Fibroblast of skin of right quadriceps (primary cell): ENCODE measurements around the gene SYNE1.
"Not testable (repeated sequence)": the region's sequence is repeated elsewhere in the genome, so short reads cannot be mapped to it uniquely, and the experiment has no call there.

Experiments used
- DNase-seq: peaks from one replicate; pipeline ENCODE4 v3.0.0-alpha.2; 2013

SYNE1 gene

GRCh38 chr6:152557502-152557901 lies 79.7 kb downstream of the SYNE1 start:
- DNase-seq: no peak

GRCh38 chr6:152554851-152555250 lies 82.3 kb downstream of the SYNE1 start:
- no peak for DNase-seq

GRCh38 chr6:152552616-152553209 lies 84.4 kb downstream of the SYNE1 start:
- DNase-seq: peak; percentile 69

- DNase-seq: no peak
These were observed 93.6 kb downstream of the SYNE1 start for GRCh38 chr6:152543519-152543918.

GRCh38 chr6:152540381-152540780 lies 96.8 kb downstream of the SYNE1 start:
- DNase-seq: no peak

- DNase-seq: no peak
These were observed 102.6 kb downstream of the SYNE1 start for GRCh38 chr6:152534541-152534940.

- DNase-seq: no peak
These were observed 104.4 kb downstream of the SYNE1 start for GRCh38 chr6:152532556-152533422.

GRCh38 chr6:152531659-152532058 lies 105.5 kb downstream of the SYNE1 start:
- DNase-seq: no peak

GRCh38 chr6:152529369-152529768 lies 107.8 kb downstream of the SYNE1 start:
- peak; percentile 8 for DNase-seq

GRCh38 chr6:152514120-152514519 lies 123.0 kb downstream of the SYNE1 start:
- DNase-seq: not testable (repeated sequence)

- no peak for DNase-seq
These were observed 127.2 kb downstream of the SYNE1 start for GRCh38 chr6:152509916-152510315.

- no peak for DNase-seq
These were observed 128.7 kb downstream of the SYNE1 start for GRCh38 chr6:152508477-152508876.

GRCh38 chr6:152503546-152503945 lies 133.6 kb downstream of the SYNE1 start:
- peak; percentile 5 for DNase-seq

- DNase-seq: no peak
These were observed 134.6 kb downstream of the SYNE1 start for GRCh38 chr6:152502421-152503188.

GRCh38 chr6:152499931-152500330 lies 137.2 kb downstream of the SYNE1 start:
- peak; percentile 52 for DNase-seq

GRCh38 chr6:152496731-152497130 lies 140.4 kb downstream of the SYNE1 start:
- no peak for DNase-seq

- DNase-seq: not testable (repeated sequence)
These were observed 141.7 kb downstream of the SYNE1 start for GRCh38 chr6:152495456-152495855.

GRCh38 chr6:152492281-152492680 lies 144.9 kb downstream of the SYNE1 start:
- DNase-seq: not testable (repeated sequence)

GRCh38 chr6:152491501-152491900 lies 145.7 kb downstream of the SYNE1 start:
- DNase-seq: peak; percentile 41

- peak; percentile 59 for DNase-seq
These were observed 146.2 kb downstream of the SYNE1 start for GRCh38 chr6:152490971-152491378.

GRCh38 chr6:152484806-152485205 lies 152.4 kb downstream of the SYNE1 start:
- no peak for DNase-seq

- no peak for DNase-seq
These were observed 154.9 kb downstream of the SYNE1 start for GRCh38 chr6:152482289-152482688.

- no peak for DNase-seq
These were observed 158.7 kb downstream of the SYNE1 start for GRCh38 chr6:152478377-152479010.
